ENCODE results near the gene CDH5. TPM values are rescaled to one million over a fixed set of nuclear protein-coding genes. Genes with fewer than 3 reads are reported as not detected.
"Not testable (repeated sequence)": the region's sequence is repeated elsewhere in the genome, so short reads cannot be mapped to it uniquely, and the experiment has no call there.

Gene CDH5
- total RNA-seq, 6 experiments from 2014 or later = 9.0 to 25.7 (median 15.4) TPM

GRCh38 chr16:66444049-66444481 is 77.6 kb downstream of the CDH5 start:
- intact Hi-C loops (cut with DNase I) = no loop called here
- no peak overlapping the region for H3K4me3 ChIP-seq
- DNase-seq = no peak

GRCh38 chr16:66446737-66447136 is 80.2 kb downstream of the CDH5 start:
- ATAC-seq (peak; percentile 40 to 79 (median 68)), DNase-seq (peak; percentile 63 to 81 (median 80))
- Histone ChIP-seq H3K4me1 (peaks cover 0 to 5% (median 0%) of the 10 kb centered on the region in 4 donors), H3K4me3 (no peak overlapping the region), H3K27me3 (no peaks in the 10 kb centered on the region), H3K27ac (no peak overlapping the region), H3K36me3 (no peaks in the 10 kb centered on the region), H3K9me3 (no peaks in the 10 kb centered on the region)
- intact Hi-C loops (cut with DNase I) = no loop called here
- no peak for TF ChIP-seq CTCF (IDR thresholded peaks at IDR 0.05)
- TF ChIP-seq POLR2A (IDR thresholded peaks at IDR 0.05) = no peak
- no CpG with 5 or more reads among the region's 1 CpG for WGBS (ENCODE audit: insufficient coverage, low coverage, low lambda C conversion rate, missing lambda C conversion rate)

More at GRCh38 chr16:66444049-66444481, 77.6 kb downstream of the CDH5 start:
- ATAC-seq = peak in 1 of 4 donors; percentile 28
- peaks cover 0 to 5% (median 0%) of the 10 kb centered on the region in 4 donors for H3K4me1 ChIP-seq
- WGBS (ENCODE audit: insufficient coverage, low coverage, low lambda C conversion rate, missing lambda C conversion rate) = 57% methylated on average over 2 of the region's 3 CpGs
- H3K9me3 ChIP-seq = no peaks in the 10 kb centered on the region
- H3K27me3 ChIP-seq = no peaks in the 10 kb centered on the region
- TF ChIP-seq POLR2A (IDR thresholded peaks at IDR 0.05) = no peak
- TF ChIP-seq CTCF (IDR thresholded peaks at IDR 0.05) = no peak
- no peaks in the 10 kb centered on the region for H3K36me3 ChIP-seq
- no peak overlapping the region for H3K27ac ChIP-seq

DNA sequence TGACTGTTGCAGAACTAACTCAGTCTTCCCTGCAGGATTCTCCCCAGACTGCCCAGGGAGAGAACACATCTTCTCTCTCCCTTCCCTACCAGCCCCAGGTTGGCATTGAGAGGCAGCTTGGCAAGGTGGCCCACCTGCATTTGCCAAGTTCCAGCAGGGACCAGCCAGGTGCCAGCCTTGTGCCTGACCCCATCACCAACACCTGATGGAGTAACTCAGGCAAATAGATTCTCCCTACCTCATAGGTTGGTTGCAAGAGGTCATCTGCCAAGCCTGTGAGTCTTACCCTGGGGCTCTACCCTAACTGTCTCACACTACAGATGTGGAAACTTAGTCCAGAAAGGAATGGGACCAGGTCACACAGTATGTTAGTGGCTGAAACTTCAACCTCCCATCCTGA is 81.0 kb downstream of the CDH5 start:
- TF ChIP-seq POLR2A (IDR thresholded peaks at IDR 0.05) (no peak), CTCF (IDR thresholded peaks at IDR 0.05) (no peak)
- H3K27ac ChIP-seq = no peak overlapping the region
- DNase-seq (peak in 2 of 3 donors; percentile 76 to 77), ATAC-seq (peak in 3 of 4 donors; percentile 19 to 89 (median 26))
- no peak overlapping the region for H3K4me3 ChIP-seq
- H3K27me3 ChIP-seq = no peaks in the 10 kb centered on the region
- no peaks in the 10 kb centered on the region for H3K36me3 ChIP-seq
- peaks cover 0 to 5% (median 0%) of the 10 kb centered on the region in 4 donors for H3K4me1 ChIP-seq
- intact Hi-C loops (cut with DNase I) = no loop called here
- no peaks in the 10 kb centered on the region for H3K9me3 ChIP-seq

DNA sequence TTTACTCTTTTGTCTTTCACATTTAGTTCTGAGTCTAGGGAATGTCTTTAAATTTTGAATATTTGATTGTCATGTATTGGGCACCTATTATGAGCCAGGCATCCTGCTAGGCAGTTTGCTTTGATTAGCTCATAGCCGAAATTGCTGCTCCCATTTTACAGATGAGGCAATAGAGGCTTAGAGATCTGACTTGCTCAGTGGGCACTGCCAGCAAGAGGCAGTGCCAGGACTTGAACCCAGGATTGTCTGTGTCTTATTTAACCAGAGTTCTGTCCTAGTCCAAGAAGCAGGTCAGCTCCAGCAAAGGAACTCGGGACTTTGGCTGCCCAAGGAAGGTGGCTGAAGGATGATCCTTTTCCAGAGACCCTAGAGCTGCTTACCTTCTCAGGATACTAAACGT is 85.1 kb downstream of the CDH5 start:
- DNase-seq (no peak), ATAC-seq (no peak)
- no peak for TF ChIP-seq CTCF (IDR thresholded peaks at IDR 0.05)
- no peak for TF ChIP-seq POLR2A (IDR thresholded peaks at IDR 0.05)

DNA sequence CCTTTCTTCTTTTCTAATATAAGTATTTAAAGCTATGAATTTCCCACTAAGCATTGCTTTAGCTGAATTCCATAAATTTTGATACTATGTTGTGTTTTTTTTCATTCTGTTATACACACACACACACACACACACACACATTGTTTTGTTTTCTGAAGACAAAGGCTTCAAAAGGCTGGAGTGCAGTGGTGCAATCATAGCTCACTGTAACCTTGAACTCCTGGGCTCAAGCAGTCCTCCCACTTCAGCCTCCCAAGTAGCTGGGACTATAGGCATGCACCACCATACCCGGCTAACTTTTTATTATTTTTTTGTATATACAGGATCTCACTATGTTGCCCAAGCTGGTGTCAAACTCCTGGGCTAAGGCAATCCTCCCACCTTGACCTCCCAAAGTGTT is 86.7 kb downstream of the CDH5 start:
- H3K9me3 ChIP-seq; H3K36me3 ChIP-seq; H3K27me3 ChIP-seq; DNase-seq; intact Hi-C loops (cut with DNase I); H3K4me3 ChIP-seq; ATAC-seq; H3K4me1 ChIP-seq; H3K27ac ChIP-seq: not testable (repeated sequence)
- WGBS (ENCODE audit: insufficient coverage, low coverage, low lambda C conversion rate, missing lambda C conversion rate) = 100% methylated on average over 1 of the region's 1 CpG

More for the DNA sequence above, 85.1 kb downstream of the CDH5 start:
- H3K9me3 ChIP-seq = no peaks in the 10 kb centered on the region
- H3K27ac ChIP-seq = no peak overlapping the region
- intact Hi-C loops (cut with DNase I) = no loop called here
- 86% methylated on average over 3 of the region's 3 CpGs for WGBS (ENCODE audit: insufficient coverage, low coverage, low lambda C conversion rate, missing lambda C conversion rate)
- H3K27me3 ChIP-seq = no peaks in the 10 kb centered on the region
- no peaks in the 10 kb centered on the region for H3K36me3 ChIP-seq
- H3K4me3 ChIP-seq = no peak overlapping the region
- H3K4me1 ChIP-seq = peaks cover 0 to 5% (median 0%) of the 10 kb centered on the region in 4 donors

Other genes with a start within 250 kb of the CDH5 start
- under 1 TPM in 3 of 6 experiments, not detected in 3; 0.09 to 0.26 (median 0.10) TPM for gene BEAN1, start 60.6 kb downstream of the CDH5 start, total RNA-seq
- gene TK2, start 183.4 kb downstream of the CDH5 start, total RNA-seq = 10 to 100 TPM; 25.8 to 41.7 (median 33.6) TPM
- 10 to 100 TPM in 4 of 6 experiments, 1 to 10 TPM in 2; 8.4 to 30.5 (median 14.0) TPM for gene CKLF, start 185.9 kb downstream of the CDH5 start, total RNA-seq
- gene CMTM1, start 199.7 kb downstream of the CDH5 start, total RNA-seq = 1 to 10 TPM in 2 of 6 experiments, under 1 TPM in 3, not detected in 1; 0.69 to 1.6 (median 0.90) TPM
- gene CMTM2, start 212.8 kb downstream of the CDH5 start, total RNA-seq = under 1 TPM in 3 of 6 experiments, not detected in 3; 0.44 to 0.83 (median 0.55) TPM
- 1 to 10 TPM; 1.6 to 9.6 (median 5.4) TPM for gene CMTM3, start 238.0 kb downstream of the CDH5 start, total RNA-seq